Measurements from ENCODE around the gene RAPGEF4.
"Not testable (repeated sequence)": the region's sequence is repeated elsewhere in the genome, so short reads cannot be mapped to it uniquely, and the experiment has no call there.

DNA sequence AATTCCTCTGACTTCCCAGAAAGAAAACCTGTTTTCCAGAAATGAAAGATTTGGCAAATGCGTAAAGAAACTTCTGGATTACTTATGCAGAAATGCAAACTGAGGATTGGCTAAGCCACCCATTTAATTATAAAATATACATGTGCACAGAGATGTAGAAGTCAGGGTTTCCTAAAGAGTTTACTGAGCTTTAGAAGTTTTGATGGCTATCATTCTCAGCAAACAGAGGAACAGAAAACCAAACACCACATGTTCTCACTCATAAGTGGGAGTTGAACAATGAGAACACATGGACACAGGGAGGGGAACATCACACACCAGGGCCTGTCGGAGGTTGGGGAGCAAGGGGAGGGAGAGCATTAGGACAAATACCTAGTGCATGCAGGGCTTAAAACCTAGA, 302.6 kb downstream of the RAPGEF4 start:
- TF ChIP-seq POLR2AphosphoS5 (IDR thresholded peaks at IDR 0.05; ENCODE audit: low read depth, low read length); POLR2A (IDR thresholded peaks at IDR 0.05; ENCODE audit: low read depth, low read length); TAF1 (IDR thresholded peaks at IDR 0.05; ENCODE audit: borderline replicate concordance, low read depth, low read length): not testable (repeated sequence)
